K562 (cell line): ENCODE measurements around the gene ZFP62. TPM values are rescaled to one million over a fixed set of nuclear protein-coding genes. Genes with fewer than 3 reads are reported as not detected.

Source experiments
- ATAC-seq: fragments of 200-7000 bp; cut with Tn5 transposase; 3 replicates; pipeline ENCODE4 v1.9.1; 2020; ENCODE audit warnings: moderate library complexity
- BruUV-seq: library from RNA; stranded (reverse); fragments of 400-500 nt; replicated peaks from 2 replicates; lab custom pipeline; 2021; lab: Mats Ljungman, UMichigan
- CTCF ChIA-PET: fragments of 300-600 bp; formaldehyde crosslinking; extraction: SDS; loops from one replicate; lab custom pipeline; 2021; ENCODE audit warnings: low intra/inter-chr PET ratio; lab: Yijun Ruan, JAX
- POLR2A ChIA-PET: fragments of 300-600, 350-650 bp; sonication (Branson Sonifier 250); formaldehyde crosslinking; extraction: SDS; loops from one replicate; lab custom pipeline; 2021; ENCODE audit warnings: antibody characterized with exemption, inconsistent platforms; lab: Yijun Ruan, JAX
- DNase-seq, 4 experiments: peaks; one replicate each; pipeline versions ENCODE4 v3.0.0 to v3.0.0-alpha.2; 2011 to 2018; ENCODE audit warnings: low spot score in 3 of 4, mixed read lengths in 3 of 4; ENCODE audit errors: extremely low read depth in 1 of 4
- FAIRE-seq: peaks from 2 replicates; lab custom pipeline; 2011; peaks lifted over from hg19 to GRCh38; lab: Jason Lieb, UNC
- H2AFZ ChIP-seq: 2 replicates; pipeline ENCODE4 v1.6.0; 2011; ENCODE audit warnings: low read depth, low read length, control low read depth, inconsistent platforms
- H3K27ac ChIP-seq: fragments of 200-600 bp; 3 replicates; pipeline ENCODE4 v1.8.0; 2011; ENCODE audit warnings: low read depth, mild to moderate bottlenecking, control low read depth, inconsistent platforms, low read length, moderate library complexity, mixed read lengths; ENCODE audit errors: extremely low read depth
- H3K27me3 ChIP-seq, 2 experiments: fragments of 300-600 bp in 1 of 2; 2 replicates in 1 of 2; 3 replicates in 1 of 2; pipeline versions ENCODE4 v1.6.0 to v1.8.0; 2011; ENCODE audit warnings: inconsistent platforms in 2 of 2, low read length in 2 of 2, mild to moderate bottlenecking in 1 of 2, mixed read lengths in 1 of 2, moderate library complexity in 1 of 2; ENCODE audit not compliant: control insufficient read depth in 2 of 2, insufficient read depth in 2 of 2
- H3K36me3 ChIP-seq: fragments of 300-600 bp; 3 replicates; pipeline ENCODE4 v1.8.0; 2011; ENCODE audit warnings: mild to moderate bottlenecking, low read length, inconsistent platforms; ENCODE audit not compliant: control insufficient read depth, insufficient read depth
- H3K4me1 ChIP-seq, 2 experiments: fragments of 200-600 bp in 1 of 2; replicated peaks in 1 of 2; 2 replicates in 1 of 2; 3 replicates in 1 of 2; pipeline versions ENCODE4 v1.5.1 to v1.8.0; 2011; ENCODE audit warnings: inconsistent platforms in 2 of 2, low read length in 2 of 2, mild to moderate bottlenecking in 1 of 2, mixed read lengths in 1 of 2, moderate library complexity in 1 of 2; ENCODE audit not compliant: control insufficient read depth in 2 of 2, insufficient read depth in 2 of 2
- H3K4me2 ChIP-seq: 2 replicates; pipeline ENCODE4 v1.6.1; 2011; ENCODE audit warnings: low read length, control low read depth, inconsistent platforms, mixed read lengths; ENCODE audit not compliant: insufficient read depth
- H3K4me3 ChIP-seq: fragments of 200-600 bp; sonication (generic), shearing (Covaris generic); 2 replicates; pipeline ENCODE4 v1.5.1; 2016; ENCODE audit warnings: control low read depth, inconsistent platforms
- H3K79me2 ChIP-seq: fragments of 200-600 bp; 3 replicates; pipeline ENCODE4 v1.8.0; 2011; ENCODE audit warnings: low read length, inconsistent platforms; ENCODE audit not compliant: control insufficient read depth, insufficient read depth
- H3K9ac ChIP-seq, 2 experiments: 2 replicates each; pipeline versions ENCODE4 v1.6.0 to v1.6.1; 2011; ENCODE audit warnings: low read depth in 2 of 2, low read length in 2 of 2, control low read depth in 1 of 2, inconsistent platforms in 1 of 2, mild to moderate bottlenecking in 1 of 2, mixed read lengths in 1 of 2; ENCODE audit not compliant: insufficient read depth in 1 of 2
- H3K9me1 ChIP-seq: one replicate; pipeline ENCODE4 v1.6.0; 2011; ENCODE audit warnings: inconsistent platforms, mild to moderate bottlenecking, low read length, moderate library complexity; ENCODE audit not compliant: control insufficient read depth, insufficient read depth
- H3K9me3 ChIP-seq: replicated peaks from 2 replicates; pipeline ENCODE4 v1.5.1; 2011; ENCODE audit warnings: low read depth, low read length, inconsistent platforms; ENCODE audit not compliant: control insufficient read depth, insufficient read depth
- H4K20me1 ChIP-seq: replicated peaks from 2 replicates; pipeline ENCODE4 v1.6.1; 2011; ENCODE audit warnings: low read length, inconsistent platforms, mixed read lengths; ENCODE audit not compliant: control insufficient read depth, insufficient read depth
- TAF15 ChIP-seq: fragments of 200-400 bp; formaldehyde crosslinking; IDR thresholded peaks from 2 replicates; pipeline ENCODE4 v1.6.1; 2017; ENCODE audit warnings: mild to moderate bottlenecking, low read depth, low read length, moderate library complexity
- ZNF143 ChIP-seq: sonication (generic); formaldehyde crosslinking; IDR thresholded peaks from 2 replicates; pipeline ENCODE4 v1.9.0; 2022; ENCODE audit warnings: mild to moderate bottlenecking, missing genetic modification reagents
- WGBS: fragments of 100-300 bp; shearing (Covaris generic); methylation state at CpG from one replicate; pipeline ENCODE4 v1.1.6; 2016; ENCODE audit warnings: low coverage, mixed read lengths; ENCODE audit not compliant: insufficient coverage; ENCODE audit errors: missing lambda C conversion rate; 5-methylcytosine and 5-hydroxymethylcytosine counted together
- in situ Hi-C: fragments of 300-500 bp; cut with MboI; formaldehyde crosslinking; loops from 4 replicates; pipeline ENCODE4 v1.15.0; 2018; ENCODE audit warnings: inconsistent platforms, mixed read lengths
- intact Hi-C: fragments of 100-400 bp; cut with micrococcal nuclease; formaldehyde crosslinking; loops from 2 replicates; pipeline ENCODE4 v1.14.2; 2022
- polyA plus RNA-seq, 8 experiments: library from polyadenylated mRNA; depleted of rRNA in 4 of 8; stranded (reverse) in 5 of 8; unstranded in 3 of 8; fragments of >200 nt; fragmentation: Nextera tagmentation in 2 of 8; fragmentation: Illumina TruSeq in 1 of 8; extraction: Ambion mirVana in 2 of 8; extraction: Trizol in 1 of 8; gene quantifications; 2 replicates each; pipeline versions ENCODE4 v1.2.1 to v1.2.3, GENCODE V29; 2011 to 2014; ENCODE audit warnings: inconsistent platforms in 1 of 8, missing spikeins in 1 of 8
- total RNA-seq, 7 experiments: library from RNA; depleted of rRNA in 6 of 7; stranded (reverse); fragments of >200 nt in 6 of 7; fragmentation: Illumina TruSeq in 2 of 7; extraction: Trizol in 2 of 7; gene quantifications; 2 replicates each; pipeline versions ENCODE4 v1.2.1 to v1.2.3, GENCODE V29; 2011 to 2021; ENCODE audit warnings: low replicate concordance in 1 of 7
- TF ChIP-seq, protein P1 (sequence below), 2 experiments: fragments of 450-650 bp; IDR thresholded peaks; 2 replicates each; pipeline ENCODE4 v1.6.1; 2016
- TF ChIP-seq, protein P2 (sequence below), 2 experiments: fragments of 450-650 bp; formaldehyde crosslinking in 1 of 2; IDR thresholded peaks; 2 replicates each; pipeline versions ENCODE4 v1.4.0 to v1.6.1; 2014 to 2020; ENCODE audit warnings: mild to moderate bottlenecking in 2 of 2, borderline replicate concordance in 1 of 2, low read depth in 1 of 2
- TF ChIP-seq, protein P3 (sequence below): fragments of 450-650 bp; IDR thresholded peaks from 2 replicates; pipeline ENCODE4 v1.6.1; 2017; ENCODE audit warnings: antibody characterized with exemption, mild to moderate bottlenecking

The ZFP62 gene
- total and polyA plus RNA-seq, 9 of the 15 experiments (the other 6 are each of a cell fraction or from before 2014, with no cell fraction given): 12.2 to 37.5 (median 25.0) TPM

DNA sequence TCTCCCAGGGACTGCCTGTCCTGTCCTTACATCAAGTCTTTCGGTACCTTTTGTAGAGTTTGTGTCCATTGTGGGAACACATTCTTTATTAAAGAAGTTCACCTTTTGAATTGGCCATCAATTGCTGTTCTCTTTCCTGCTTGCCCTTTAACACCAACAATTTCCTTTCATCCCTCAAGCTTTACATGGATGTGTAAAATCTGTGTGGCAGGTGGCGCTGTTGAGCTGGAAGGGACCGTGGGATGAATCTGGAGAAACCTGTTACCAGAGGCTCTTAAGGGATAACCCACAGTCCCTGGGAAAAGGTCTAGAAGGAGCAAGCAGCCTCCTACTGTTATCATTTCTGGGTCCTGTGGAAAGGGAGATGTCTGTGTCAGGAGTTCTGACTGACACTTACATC, 7.9 kb upstream of the ZFP62 start (continued):
- TF ChIP-seq, protein P1, sequence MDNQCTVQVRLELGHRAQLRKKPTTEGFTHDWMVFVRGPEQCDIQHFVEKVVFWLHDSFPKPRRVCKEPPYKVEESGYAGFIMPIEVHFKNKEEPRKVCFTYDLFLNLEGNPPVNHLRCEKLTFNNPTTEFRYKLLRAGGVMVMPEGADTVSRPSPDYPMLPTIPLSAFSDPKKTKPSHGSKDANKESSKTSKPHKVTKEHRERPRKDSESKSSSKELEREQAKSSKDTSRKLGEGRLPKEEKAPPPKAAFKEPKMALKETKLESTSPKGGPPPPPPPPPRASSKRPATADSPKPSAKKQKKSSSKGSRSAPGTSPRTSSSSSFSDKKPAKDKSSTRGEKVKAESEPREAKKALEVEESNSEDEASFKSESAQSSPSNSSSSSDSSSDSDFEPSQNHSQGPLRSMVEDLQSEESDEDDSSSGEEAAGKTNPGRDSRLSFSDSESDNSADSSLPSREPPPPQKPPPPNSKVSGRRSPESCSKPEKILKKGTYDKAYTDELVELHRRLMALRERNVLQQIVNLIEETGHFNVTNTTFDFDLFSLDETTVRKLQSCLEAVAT (IDR thresholded peaks at IDR 0.05): no peak
- no peak for TF ChIP-seq ZNF143 (CRISPR knock-in tag)

DNA sequence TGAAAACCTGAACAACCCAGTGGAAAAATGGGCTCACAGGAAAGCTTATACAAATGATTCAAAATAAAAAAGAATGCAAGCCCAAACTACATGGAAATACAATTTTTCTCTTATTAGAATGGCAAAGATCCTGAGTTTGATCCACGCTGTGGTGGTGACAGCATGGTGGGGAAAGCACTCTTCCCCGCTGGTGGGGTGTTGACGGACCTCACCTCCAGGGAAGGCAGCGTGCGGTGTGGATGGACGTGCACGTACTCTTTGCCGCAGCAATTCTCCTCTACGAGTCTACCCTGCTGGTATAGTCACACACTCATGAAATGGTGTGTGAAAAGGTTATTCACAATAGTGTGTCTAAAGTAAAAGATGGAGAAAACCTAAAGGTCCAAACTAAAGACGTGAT, 5.9 kb upstream of the ZFP62 start:
- peak overlapping the region; percentile 87 for H2AFZ ChIP-seq
- no peak for ATAC-seq
- H3K4me3 ChIP-seq: no peak overlapping the region
- 0 out of 3 replicates have a peak, but pooled peaks cover 3% of the 10 kb centered on the region for H3K79me2 ChIP-seq
- ChIA-PET CTCF (interaction anchor here (0.6 kb wide), 1 partner anchor 395 kb away, joined by 3 read pairs; no protein-coding TSS in a partner anchor), POLR2A (interaction anchor here (0.6 to 0.7 kb wide), 2 partner anchors 88 to 188 kb away, joined by 3 read pairs; no protein-coding TSS in a partner anchor)
- H3K4me2 ChIP-seq: peak overlapping the region; percentile 54
- intact Hi-C loops: loop anchor here (5.0 to 10.0 kb wide), 4 partner anchors 160 to 240 kb away; no protein-coding TSS in a partner anchor
- no TSS peak for BruUV-seq
- FAIRE-seq: no peak
- H3K9me1 ChIP-seq: no peaks in the 10 kb centered on the region
- no peaks in the 10 kb centered on the region for H3K27me3 ChIP-seq
- no peak overlapping the region for H3K27ac ChIP-seq
- no peaks in the 10 kb centered on the region for H3K36me3 ChIP-seq
- no peak overlapping the region; a peak in 1 of 4 replicates for H3K9ac ChIP-seq
- H3K9me3 ChIP-seq: no peaks in the 10 kb centered on the region
- no peaks in the 10 kb centered on the region for H4K20me1 ChIP-seq
- in situ Hi-C loops: no loop called here
- peaks cover 4 to 14% of the 10 kb centered on the region in 2 experiments; a peak in 3 of 5 replicates for H3K4me1 ChIP-seq
- WGBS: 54% methylated on average over 10 of the region's 10 CpGs
- DNase-seq: no peak
- no peak for TF ChIP-seq TAF15
- TF ChIP-seq, protein P2, sequence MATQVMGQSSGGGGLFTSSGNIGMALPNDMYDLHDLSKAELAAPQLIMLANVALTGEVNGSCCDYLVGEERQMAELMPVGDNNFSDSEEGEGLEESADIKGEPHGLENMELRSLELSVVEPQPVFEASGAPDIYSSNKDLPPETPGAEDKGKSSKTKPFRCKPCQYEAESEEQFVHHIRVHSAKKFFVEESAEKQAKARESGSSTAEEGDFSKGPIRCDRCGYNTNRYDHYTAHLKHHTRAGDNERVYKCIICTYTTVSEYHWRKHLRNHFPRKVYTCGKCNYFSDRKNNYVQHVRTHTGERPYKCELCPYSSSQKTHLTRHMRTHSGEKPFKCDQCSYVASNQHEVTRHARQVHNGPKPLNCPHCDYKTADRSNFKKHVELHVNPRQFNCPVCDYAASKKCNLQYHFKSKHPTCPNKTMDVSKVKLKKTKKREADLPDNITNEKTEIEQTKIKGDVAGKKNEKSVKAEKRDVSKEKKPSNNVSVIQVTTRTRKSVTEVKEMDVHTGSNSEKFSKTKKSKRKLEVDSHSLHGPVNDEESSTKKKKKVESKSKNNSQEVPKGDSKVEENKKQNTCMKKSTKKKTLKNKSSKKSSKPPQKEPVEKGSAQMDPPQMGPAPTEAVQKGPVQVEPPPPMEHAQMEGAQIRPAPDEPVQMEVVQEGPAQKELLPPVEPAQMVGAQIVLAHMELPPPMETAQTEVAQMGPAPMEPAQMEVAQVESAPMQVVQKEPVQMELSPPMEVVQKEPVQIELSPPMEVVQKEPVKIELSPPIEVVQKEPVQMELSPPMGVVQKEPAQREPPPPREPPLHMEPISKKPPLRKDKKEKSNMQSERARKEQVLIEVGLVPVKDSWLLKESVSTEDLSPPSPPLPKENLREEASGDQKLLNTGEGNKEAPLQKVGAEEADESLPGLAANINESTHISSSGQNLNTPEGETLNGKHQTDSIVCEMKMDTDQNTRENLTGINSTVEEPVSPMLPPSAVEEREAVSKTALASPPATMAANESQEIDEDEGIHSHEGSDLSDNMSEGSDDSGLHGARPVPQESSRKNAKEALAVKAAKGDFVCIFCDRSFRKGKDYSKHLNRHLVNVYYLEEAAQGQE (IDR thresholded peaks at IDR 0.05; ENCODE audit: borderline replicate concordance): no peak
- TF ChIP-seq, protein P2 (CRISPR knock-in tag; IDR thresholded peaks at IDR 0.05; ENCODE audit: low read depth): no peak
- TF ChIP-seq, protein P3, sequence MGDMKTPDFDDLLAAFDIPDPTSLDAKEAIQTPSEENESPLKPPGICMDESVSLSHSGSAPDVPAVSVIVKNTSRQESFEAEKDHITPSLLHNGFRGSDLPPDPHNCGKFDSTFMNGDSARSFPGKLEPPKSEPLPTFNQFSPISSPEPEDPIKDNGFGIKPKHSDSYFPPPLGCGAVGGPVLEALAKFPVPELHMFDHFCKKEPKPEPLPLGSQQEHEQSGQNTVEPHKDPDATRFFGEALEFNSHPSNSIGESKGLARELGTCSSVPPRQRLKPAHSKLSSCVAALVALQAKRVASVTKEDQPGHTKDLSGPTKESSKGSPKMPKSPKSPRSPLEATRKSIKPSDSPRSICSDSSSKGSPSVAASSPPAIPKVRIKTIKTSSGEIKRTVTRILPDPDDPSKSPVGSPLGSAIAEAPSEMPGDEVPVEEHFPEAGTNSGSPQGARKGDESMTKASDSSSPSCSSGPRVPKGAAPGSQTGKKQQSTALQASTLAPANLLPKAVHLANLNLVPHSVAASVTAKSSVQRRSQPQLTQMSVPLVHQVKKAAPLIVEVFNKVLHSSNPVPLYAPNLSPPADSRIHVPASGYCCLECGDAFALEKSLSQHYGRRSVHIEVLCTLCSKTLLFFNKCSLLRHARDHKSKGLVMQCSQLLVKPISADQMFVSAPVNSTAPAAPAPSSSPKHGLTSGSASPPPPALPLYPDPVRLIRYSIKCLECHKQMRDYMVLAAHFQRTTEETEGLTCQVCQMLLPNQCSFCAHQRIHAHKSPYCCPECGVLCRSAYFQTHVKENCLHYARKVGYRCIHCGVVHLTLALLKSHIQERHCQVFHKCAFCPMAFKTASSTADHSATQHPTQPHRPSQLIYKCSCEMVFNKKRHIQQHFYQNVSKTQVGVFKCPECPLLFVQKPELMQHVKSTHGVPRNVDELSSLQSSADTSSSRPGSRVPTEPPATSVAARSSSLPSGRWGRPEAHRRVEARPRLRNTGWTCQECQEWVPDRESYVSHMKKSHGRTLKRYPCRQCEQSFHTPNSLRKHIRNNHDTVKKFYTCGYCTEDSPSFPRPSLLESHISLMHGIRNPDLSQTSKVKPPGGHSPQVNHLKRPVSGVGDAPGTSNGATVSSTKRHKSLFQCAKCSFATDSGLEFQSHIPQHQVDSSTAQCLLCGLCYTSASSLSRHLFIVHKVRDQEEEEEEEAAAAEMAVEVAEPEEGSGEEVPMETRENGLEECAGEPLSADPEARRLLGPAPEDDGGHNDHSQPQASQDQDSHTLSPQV: 0 out of 2 replicates have a peak, but pooled peaks have one; percentile 10
